Measurements from ENCODE around the gene TMEM176A.

TMEM176A gene

DNA sequence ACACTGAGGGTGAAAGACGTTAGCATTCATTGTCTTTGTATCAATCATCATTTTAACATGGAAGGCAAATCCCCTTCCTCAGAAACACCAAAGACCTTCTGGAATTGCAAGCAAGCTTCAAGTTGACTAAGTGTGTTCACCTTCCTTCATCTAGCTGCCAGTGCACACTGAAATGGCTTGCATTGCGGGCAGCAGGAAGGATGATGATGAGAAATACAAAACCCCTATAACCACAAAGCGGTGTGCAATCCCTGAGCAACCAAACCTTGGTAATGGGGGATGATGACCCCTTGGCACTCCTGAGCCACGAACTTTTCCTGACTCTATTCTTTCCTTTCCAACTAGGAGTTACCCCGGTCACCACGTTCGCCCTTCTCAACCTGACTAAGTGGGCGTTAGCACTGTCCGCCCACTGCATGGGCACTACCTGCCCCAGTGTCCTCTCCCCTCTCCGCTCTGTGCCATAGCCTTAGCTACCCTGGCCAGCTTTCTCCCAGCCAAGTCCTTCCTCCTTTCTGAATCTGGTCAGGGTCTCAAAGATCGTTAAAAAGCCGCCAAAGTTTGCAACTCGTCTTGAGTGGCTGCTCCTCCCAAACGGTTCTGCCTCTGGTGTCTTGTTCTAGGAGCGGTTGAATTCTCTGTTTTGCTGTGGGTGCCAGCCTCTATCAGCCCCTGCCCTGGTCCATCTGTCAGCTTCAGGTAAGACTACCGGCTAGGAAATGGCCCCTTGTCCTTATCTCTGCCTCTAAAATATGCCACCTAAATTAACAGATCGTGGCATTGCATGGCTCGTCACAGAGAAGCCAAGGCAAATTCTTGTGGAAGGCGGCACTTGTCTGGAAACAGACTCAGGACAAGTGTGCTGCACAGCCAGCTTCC, 51.2 kb downstream of the TMEM176A start:
- no peak for DNase-seq

DNA sequence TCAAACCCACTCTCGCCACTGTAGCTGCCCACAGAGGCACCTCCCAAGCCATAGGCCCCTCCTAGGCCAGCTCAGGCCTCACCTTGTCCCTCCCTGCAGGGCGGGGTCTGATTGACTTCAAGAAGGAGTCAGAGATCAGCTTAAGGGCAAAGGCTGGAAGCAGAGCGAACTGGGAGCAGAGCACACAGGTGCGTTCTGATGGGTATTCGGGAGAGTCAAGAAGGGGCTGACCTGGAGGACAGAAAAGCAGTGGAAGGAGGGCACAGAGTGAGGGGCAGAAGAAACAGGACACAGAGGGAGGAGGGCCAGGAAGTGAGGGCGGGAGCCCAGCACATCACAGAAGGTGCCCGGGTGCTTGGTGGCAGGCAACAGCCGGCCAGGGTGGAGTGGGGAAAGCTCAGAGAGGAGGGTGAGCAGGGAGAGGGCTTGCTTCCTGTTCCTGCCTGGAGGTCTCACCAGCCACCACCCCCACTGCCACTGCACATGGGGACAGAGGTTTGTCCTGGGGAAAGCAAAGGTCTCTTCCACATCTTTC, 51.9 kb downstream of the TMEM176A start, which contains the start of gene AOC1:
AOC1 (plus strand) TSS at position 147 of the 535 bp plus-strand sequence. CDS start 3,954 bp downstream, outside the sequence.
- no peak for DNase-seq

DNA sequence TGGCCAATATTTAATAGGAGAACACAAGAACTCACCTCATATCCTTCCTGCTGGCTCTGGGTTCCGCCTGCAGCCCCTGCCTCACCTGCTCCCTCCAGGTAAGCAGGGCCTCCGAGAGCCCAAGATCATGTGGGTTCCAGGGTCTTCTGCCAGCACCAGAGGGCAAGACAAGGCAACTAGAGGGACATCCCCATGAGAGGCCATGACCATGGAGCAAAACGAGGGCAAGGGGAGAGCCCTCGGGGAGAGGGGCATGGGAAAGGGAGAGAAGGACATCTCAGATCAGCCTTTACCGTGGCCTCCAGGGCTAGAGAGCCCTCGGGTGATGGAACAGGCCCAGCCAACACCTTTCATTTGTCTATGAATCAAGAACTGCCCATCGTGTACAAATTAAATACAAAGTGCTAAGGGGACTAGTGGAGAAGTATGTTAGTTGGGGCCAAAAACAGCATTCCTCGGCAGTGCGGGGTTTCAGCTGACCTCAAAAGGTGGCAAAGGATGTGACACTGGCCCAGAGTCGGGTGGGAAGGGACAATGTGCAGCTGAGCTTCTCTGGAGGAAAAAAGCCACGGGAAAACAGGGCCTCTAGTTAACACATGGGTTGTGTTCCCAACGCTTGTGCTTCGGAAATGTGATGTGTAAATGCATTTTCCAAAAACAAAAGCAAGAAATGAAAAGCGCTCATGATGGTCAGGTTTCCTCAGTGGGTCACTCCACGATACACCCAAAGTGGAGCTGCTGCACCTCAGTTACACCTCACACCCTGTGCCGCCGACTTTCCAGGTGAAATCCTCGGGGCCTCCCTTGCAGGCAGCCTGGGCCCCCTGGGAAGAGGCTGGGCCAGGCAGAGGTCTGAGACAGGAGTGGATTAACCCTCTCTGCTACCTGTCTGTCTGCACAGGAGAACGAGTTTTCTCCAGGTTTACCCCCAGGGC, 53.8 kb downstream of the TMEM176A start:
- no peak for DNase-seq

Data from NCI-H446 (cell line).